K562 (cell line): ENCODE data around the gene BLTP3A. TPM values are rescaled to one million over a fixed set of nuclear protein-coding genes. Genes with fewer than 3 reads are reported as not detected.

Experiments used
- AFF1 ChIP-seq, 2 experiments: fragments of 450-650 bp; IDR thresholded peaks; 2 replicates each; pipeline ENCODE4 v1.6.1; 2018; ENCODE audit warnings: mild to moderate bottlenecking in 2 of 2, low read depth in 1 of 2; ENCODE audit not compliant: partially characterized antibody in 2 of 2
- ETV5 ChIP-seq: sonication (generic); formaldehyde crosslinking; IDR thresholded peaks from 2 replicates; pipeline ENCODE4 v1.4.0; 2020; ENCODE audit warnings: low read depth, mild to moderate bottlenecking, missing genetic modification reagents
- FOXK2 ChIP-seq, 2 experiments: fragments of 450-650 bp; IDR thresholded peaks in 1 of 2; conservative IDR thresholded peaks in 1 of 2; 2 replicates each; pipeline ENCODE4 v1.6.1; 2016; ENCODE audit warnings: low read depth in 2 of 2, mild to moderate bottlenecking in 1 of 2
- FOXP4 ChIP-seq: sonication (generic); formaldehyde crosslinking; IDR thresholded peaks from 2 replicates; pipeline ENCODE4 v1.8.0; 2022; ENCODE audit warnings: mild to moderate bottlenecking, missing genetic modification reagents, borderline replicate concordance
- ILK ChIP-seq: fragments of 450-650 bp; IDR thresholded peaks from 2 replicates; pipeline ENCODE4 v1.6.1; 2016; ENCODE audit warnings: missing genetic modification characterization, low read depth, mild to moderate bottlenecking, missing compliant biosample characterization, moderate library complexity, borderline replicate concordance
- NFYB ChIP-seq: IDR thresholded peaks from 2 replicates; pipeline ENCODE4 v1.6.1; 2011; ENCODE audit warnings: mild to moderate bottlenecking, moderate library complexity; ENCODE audit not compliant: insufficient read length; ENCODE audit errors: extremely low read depth
- SMAD1 ChIP-seq: fragments of 150-350 bp; IDR thresholded peaks from 2 replicates; pipeline ENCODE4 v1.6.1; 2014; ENCODE audit warnings: low read length, low read depth; ENCODE audit not compliant: partially characterized antibody
- SMAD4 ChIP-seq: fragments of 250-450 bp; sonication (Bioruptor Pico); conservative IDR thresholded peaks from 2 replicates; pipeline ENCODE4 v1.8.0; 2021; ENCODE audit warnings: inconsistent platforms, mild to moderate bottlenecking, moderate library complexity
- XRCC5 ChIP-seq: fragments of 200-400 bp; formaldehyde crosslinking; IDR thresholded peaks from 2 replicates; pipeline ENCODE4 v1.6.1; 2017; ENCODE audit warnings: low read depth, mild to moderate bottlenecking, low read length
- ZBTB43 ChIP-seq: sonication (generic); formaldehyde crosslinking; IDR thresholded peaks from 2 replicates; pipeline ENCODE4 v1.8.0; 2023; ENCODE audit warnings: mild to moderate bottlenecking, missing genetic modification reagents
- ZBTB9 ChIP-seq: fragments of 450-650 bp; formaldehyde crosslinking; IDR thresholded peaks from 2 replicates; pipeline ENCODE4 v1.4.0; 2020; ENCODE audit warnings: mild to moderate bottlenecking, moderate library complexity
- ZFP1 ChIP-seq: fragments of 450-650 bp; formaldehyde crosslinking; IDR thresholded peaks from 2 replicates; pipeline ENCODE4 v1.4.0; 2020; ENCODE audit warnings: mild to moderate bottlenecking, mixed read lengths
- ZNF354B ChIP-seq: fragments of 250-450 bp; sonication (Bioruptor Pico); IDR thresholded peaks from 2 replicates; pipeline ENCODE4 v1.4.0; 2020
- ZNF398 ChIP-seq: fragments of 250-450 bp; sonication (Bioruptor Pico); IDR thresholded peaks from 2 replicates; pipeline ENCODE4 v1.8.0; 2021; ENCODE audit warnings: moderate library complexity, mild to moderate bottlenecking, inconsistent platforms
- polyA plus RNA-seq, 8 experiments: library from polyadenylated mRNA; depleted of rRNA in 4 of 8; stranded (reverse) in 5 of 8; unstranded in 3 of 8; fragments of >200 nt; fragmentation: Nextera tagmentation in 2 of 8; fragmentation: Illumina TruSeq in 1 of 8; extraction: Ambion mirVana in 2 of 8; extraction: Trizol in 1 of 8; gene quantifications; 2 replicates each; pipeline versions ENCODE4 v1.2.1 to v1.2.3, GENCODE V29; 2011 to 2014; ENCODE audit warnings: inconsistent platforms in 1 of 8, missing spikeins in 1 of 8
- total RNA-seq, 7 experiments: library from RNA; depleted of rRNA in 6 of 7; stranded (reverse); fragments of >200 nt in 6 of 7; fragmentation: Illumina TruSeq in 2 of 7; extraction: Trizol in 2 of 7; gene quantifications; 2 replicates each; pipeline versions ENCODE4 v1.2.1 to v1.2.3, GENCODE V29; 2011 to 2021; ENCODE audit warnings: low replicate concordance in 1 of 7

BLTP3A gene
- total and polyA plus RNA-seq, 9 of the 15 experiments (the other 6 are each of a cell fraction or from before 2014, with no cell fraction given) = 7.5 to 34.6 (median 15.5) TPM

- TF ChIP-seq ILK (tag) (no peak), SMAD4 (CRISPR knock-in tag) (peak; percentile 85), XRCC5 (peak; percentile 5; the same call in 1 of the 2 replicates), ZFP1 (CRISPR knock-in tag) (no peak), FOXK2 (conservative IDR thresholded peaks at IDR 0.05 in 1 of 2, IDR thresholded peaks at IDR 0.05 in 1 of 2; ENCODE audit: low read depth in 2 of 2) (no peak), ETV5 (CRISPR knock-in tag) (peak; percentile 38; the same call in 1 of the 2 replicates), AFF1 (IDR thresholded peaks at IDR 0.05; ENCODE audit: low read depth in 1 of 2, partially characterized antibody in 2 of 2) (no peak), NFYB (no peak), ZNF354B (CRISPR knock-in tag) (no peak), ZBTB43 (CRISPR knock-in tag) (0 out of 2 replicates have a peak, but pooled peaks have one; percentile 76), ZBTB9 (CRISPR knock-in tag) (no peak; the same call in 1 of the 2 replicates), ZNF398 (CRISPR knock-in tag) (no peak), FOXP4 (no peak), SMAD1 (peak; percentile 11)
These were observed at the start of gene BLTP3A (continued) for GRCh38 chr6:34791701-34792604.
